Measurements from ENCODE around the gene CBX3.

DNA sequence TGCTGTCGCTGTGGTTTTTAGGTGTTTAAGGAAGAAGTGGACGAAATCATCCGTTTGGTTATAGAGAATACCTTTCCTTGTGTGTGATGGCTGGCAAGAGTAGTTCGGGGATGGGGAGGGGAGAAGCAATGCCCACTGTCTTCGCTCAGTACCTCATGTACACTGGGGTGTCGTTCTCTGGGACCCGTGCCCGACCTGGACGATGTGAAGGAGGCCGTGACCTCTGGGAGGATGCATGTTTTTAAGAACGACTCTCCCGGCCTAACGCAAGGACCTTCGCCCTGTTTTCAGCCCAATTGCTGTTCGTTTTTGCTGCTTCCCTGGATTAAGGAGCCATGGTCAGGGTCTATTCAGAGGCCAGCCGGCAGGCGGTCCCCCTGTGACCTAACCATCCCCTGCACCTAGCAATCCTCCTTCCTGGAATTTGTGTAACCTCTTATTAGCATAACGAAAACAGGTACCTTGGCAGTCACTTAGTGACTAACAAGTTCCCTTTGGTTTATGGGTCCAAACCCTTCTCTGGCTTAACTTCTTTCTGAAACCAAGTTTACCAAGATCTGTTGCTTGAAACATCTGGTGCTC is 48.2 kb upstream of the CBX3 start:
- TF ChIP-seq, protein P1, sequence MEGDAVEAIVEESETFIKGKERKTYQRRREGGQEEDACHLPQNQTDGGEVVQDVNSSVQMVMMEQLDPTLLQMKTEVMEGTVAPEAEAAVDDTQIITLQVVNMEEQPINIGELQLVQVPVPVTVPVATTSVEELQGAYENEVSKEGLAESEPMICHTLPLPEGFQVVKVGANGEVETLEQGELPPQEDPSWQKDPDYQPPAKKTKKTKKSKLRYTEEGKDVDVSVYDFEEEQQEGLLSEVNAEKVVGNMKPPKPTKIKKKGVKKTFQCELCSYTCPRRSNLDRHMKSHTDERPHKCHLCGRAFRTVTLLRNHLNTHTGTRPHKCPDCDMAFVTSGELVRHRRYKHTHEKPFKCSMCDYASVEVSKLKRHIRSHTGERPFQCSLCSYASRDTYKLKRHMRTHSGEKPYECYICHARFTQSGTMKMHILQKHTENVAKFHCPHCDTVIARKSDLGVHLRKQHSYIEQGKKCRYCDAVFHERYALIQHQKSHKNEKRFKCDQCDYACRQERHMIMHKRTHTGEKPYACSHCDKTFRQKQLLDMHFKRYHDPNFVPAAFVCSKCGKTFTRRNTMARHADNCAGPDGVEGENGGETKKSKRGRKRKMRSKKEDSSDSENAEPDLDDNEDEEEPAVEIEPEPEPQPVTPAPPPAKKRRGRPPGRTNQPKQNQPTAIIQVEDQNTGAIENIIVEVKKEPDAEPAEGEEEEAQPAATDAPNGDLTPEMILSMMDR (IDR thresholded peaks at IDR 0.05): no peak
- TF ChIP-seq POLR2A (IDR thresholded peaks at IDR 0.05): no peak
